ENCODE data around the gene MYBPC2.

The MYBPC2 gene

GRCh38 chr19:50490411-50490811 is 57.7 kb downstream of the MYBPC2 start:
- TF ChIP-seq, protein P1, sequence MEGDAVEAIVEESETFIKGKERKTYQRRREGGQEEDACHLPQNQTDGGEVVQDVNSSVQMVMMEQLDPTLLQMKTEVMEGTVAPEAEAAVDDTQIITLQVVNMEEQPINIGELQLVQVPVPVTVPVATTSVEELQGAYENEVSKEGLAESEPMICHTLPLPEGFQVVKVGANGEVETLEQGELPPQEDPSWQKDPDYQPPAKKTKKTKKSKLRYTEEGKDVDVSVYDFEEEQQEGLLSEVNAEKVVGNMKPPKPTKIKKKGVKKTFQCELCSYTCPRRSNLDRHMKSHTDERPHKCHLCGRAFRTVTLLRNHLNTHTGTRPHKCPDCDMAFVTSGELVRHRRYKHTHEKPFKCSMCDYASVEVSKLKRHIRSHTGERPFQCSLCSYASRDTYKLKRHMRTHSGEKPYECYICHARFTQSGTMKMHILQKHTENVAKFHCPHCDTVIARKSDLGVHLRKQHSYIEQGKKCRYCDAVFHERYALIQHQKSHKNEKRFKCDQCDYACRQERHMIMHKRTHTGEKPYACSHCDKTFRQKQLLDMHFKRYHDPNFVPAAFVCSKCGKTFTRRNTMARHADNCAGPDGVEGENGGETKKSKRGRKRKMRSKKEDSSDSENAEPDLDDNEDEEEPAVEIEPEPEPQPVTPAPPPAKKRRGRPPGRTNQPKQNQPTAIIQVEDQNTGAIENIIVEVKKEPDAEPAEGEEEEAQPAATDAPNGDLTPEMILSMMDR (IDR thresholded peaks at IDR 0.05) = no peak
- Histone ChIP-seq H3K4me3 (no peak overlapping the region), H3K27ac (no peak overlapping the region)
- no peak for DNase-seq (ENCODE audit: low spot score)

- no peak for DNase-seq (ENCODE audit: low spot score)
- no peak overlapping the region for H3K27ac ChIP-seq
- TF ChIP-seq, protein P1 (IDR thresholded peaks at IDR 0.05) = no peak
- no peak overlapping the region for H3K4me3 ChIP-seq
Measured at GRCh38 chr19:50490991-50491472, 58.3 kb downstream of the MYBPC2 start.

DNA sequence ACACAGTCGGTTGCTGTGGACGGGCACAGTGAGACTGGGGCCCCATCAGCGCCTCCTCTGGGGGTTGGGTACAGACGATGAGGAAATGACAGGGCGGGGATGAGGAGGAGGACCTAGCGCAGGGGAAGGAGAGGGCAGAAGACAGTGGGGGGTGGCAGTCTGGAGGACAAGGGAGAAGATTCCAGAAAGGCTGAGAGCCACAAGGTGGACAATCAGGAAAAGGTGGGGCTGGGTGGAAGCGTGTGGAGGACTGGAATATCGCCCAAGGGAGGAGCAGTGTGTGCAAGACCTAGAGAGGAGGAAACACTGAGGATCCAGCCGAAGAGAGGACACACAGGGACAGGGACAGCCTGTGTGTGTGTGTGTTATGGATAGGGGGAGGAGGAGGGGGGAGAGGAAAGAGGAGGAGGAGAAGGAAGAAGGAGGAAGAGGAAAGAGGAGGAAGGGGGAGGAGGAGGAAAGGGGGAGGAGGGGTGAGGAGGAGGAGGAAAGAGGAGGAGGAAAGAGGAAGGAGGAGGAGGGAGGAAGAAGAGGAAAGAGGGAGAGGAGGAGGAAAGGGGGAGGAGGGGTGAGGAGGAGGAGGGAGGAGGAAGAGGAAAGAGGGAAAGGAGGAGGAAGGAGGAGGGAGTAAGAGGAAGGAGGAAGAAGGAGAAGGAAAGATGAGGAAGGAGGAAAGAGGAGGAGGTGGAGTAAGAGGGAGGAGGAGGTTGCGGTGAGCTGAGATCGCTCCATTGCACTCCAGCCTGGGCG is 59.8 kb downstream of the MYBPC2 start:
- no peak for DNase-seq (ENCODE audit: low spot score)
- TF ChIP-seq, protein P1 (IDR thresholded peaks at IDR 0.05) = no peak
- Histone ChIP-seq H3K4me3 (no peak overlapping the region), H3K27ac (no peak overlapping the region)

DNA sequence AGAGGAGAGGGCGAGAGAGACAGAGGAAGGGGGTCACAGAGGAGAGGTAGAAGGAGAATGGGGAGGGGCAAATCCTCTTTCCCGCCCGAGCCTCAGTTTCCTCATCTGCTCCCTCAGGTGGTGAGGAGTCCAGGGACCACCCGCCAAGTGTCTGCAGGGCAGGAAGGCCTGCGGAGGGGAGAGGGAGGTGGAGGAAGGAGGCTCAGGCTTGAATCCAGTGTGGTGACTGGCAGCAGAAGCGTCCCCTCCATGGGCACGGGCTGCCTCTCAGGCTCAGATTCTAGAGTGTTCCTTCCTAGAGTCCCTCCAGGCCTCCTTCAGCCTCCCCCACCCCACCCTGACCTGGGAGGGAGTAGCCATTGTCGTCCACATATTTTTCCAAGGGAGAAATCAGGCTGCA is 60.5 kb downstream of the MYBPC2 start:
- Histone ChIP-seq H3K27ac (no peak overlapping the region), H3K4me3 (no peak overlapping the region)
- TF ChIP-seq, protein P1 (IDR thresholded peaks at IDR 0.05) = no peak
- DNase-seq (ENCODE audit: low spot score) = no peak

DNA sequence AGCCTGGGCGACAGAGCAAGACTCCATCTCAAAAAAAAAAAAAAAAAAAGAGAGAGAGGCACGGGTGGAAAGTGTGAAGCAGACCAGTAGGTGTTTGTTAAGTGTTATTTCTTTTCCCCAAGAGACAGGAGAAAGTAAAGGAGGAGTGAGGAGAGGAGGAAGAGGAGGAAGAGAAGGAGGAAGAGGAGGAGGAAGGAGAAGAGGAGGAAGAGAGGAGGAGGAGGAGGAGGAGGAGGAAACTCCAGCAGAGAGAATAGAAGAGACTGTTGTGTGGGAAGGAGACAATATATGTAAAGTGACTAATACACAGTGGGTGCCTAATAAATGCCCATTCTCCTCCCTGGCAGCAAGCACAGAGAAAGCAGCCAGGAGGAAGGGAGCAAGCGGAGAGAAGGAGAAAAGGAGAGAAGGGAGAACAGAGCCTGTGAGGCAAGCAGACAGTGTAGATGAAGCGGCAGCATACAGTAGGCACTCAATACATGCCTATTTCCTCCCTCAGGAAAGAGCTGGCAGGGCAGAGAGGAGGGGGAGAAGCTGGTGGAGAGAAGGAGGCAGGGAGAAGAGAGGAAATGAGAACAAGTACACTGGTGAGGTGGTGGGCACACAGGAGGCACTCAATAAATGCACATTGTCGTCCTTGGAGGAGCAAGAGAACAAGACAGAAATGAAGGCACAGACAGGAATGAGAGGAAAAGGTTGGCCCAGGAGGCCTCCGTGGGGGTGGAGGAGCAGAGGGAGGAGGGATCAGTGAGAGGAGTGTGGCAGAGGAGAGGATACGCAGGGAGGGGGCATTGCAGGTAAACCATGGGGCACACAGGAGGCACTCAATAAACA is 61.7 kb downstream of the MYBPC2 start:
- no peak overlapping the region for H3K27ac ChIP-seq

GRCh38 chr19:50495020-50495531 is 62.4 kb downstream of the MYBPC2 start:
- no peak overlapping the region for H3K27ac ChIP-seq
- DNase-seq (ENCODE audit: low spot score) = no peak
- no peak overlapping the region for H3K4me3 ChIP-seq
- TF ChIP-seq, protein P1 (IDR thresholded peaks at IDR 0.05) = no peak

More for the DNA sequence above, 61.7 kb downstream of the MYBPC2 start:
- no peak for DNase-seq (ENCODE audit: low spot score)
- TF ChIP-seq, protein P1 (IDR thresholded peaks at IDR 0.05) = no peak
- H3K4me3 ChIP-seq = no peak overlapping the region
